Measurements from ENCODE around the gene APOC4. TPM values are rescaled to one million over a fixed set of nuclear protein-coding genes. Genes with fewer than 3 reads are reported as not detected.
A peak's percentile ranks its signal among the peaks of the same experiment; 100 is the strongest.

The APOC4 gene
- total and polyA plus RNA-seq, 2 donors from 2014 or later = not detected

GRCh38 chr19:44904426-44904994 is 37.5 kb upstream of the APOC4 start:
- intact Hi-C loops (cut with DNase I) = no loop called here
- Histone ChIP-seq H3K27ac (ENCODE audit: low read depth in 2 of 2, low read length in 2 of 2) (peak overlapping the region; percentile 25 to 61), H3K4me1 (ENCODE audit: control insufficient read depth in 2 of 3, insufficient read depth in 2 of 3, low read depth in 1 of 3, low read length in 3 of 3) (peaks cover 0 to 4% (median 0%) of the 10 kb centered on the region in 3 donors), H3K9ac (ENCODE audit: low read length in 3 of 3) (no peak overlapping the region), H3K36me3 (ENCODE audit: control insufficient read depth in 2 of 3, insufficient read depth in 3 of 3, low read length in 3 of 3) (peaks cover 0 to 10% (median 3%) of the 10 kb centered on the region in 3 donors), H3K4me3 (ENCODE audit: low read length in 3 of 3) (peak overlapping the region in 2 of 3 donors; percentile 29 to 86), H3K9me3 (ENCODE audit: control insufficient read depth in 2 of 3, insufficient read depth in 1 of 3, low read length in 3 of 3) (no peaks in the 10 kb centered on the region), H3K27me3 (ENCODE audit: control insufficient read depth, insufficient read depth, low read length) (no peaks in the 10 kb centered on the region)
- no peak for DNase-seq
- TF ChIP-seq CTCF (IDR thresholded peaks at IDR 0.05; ENCODE audit: borderline replicate concordance, extremely low read depth, insufficient read depth) = no peak
- no peak for FAIRE-seq

DNA sequence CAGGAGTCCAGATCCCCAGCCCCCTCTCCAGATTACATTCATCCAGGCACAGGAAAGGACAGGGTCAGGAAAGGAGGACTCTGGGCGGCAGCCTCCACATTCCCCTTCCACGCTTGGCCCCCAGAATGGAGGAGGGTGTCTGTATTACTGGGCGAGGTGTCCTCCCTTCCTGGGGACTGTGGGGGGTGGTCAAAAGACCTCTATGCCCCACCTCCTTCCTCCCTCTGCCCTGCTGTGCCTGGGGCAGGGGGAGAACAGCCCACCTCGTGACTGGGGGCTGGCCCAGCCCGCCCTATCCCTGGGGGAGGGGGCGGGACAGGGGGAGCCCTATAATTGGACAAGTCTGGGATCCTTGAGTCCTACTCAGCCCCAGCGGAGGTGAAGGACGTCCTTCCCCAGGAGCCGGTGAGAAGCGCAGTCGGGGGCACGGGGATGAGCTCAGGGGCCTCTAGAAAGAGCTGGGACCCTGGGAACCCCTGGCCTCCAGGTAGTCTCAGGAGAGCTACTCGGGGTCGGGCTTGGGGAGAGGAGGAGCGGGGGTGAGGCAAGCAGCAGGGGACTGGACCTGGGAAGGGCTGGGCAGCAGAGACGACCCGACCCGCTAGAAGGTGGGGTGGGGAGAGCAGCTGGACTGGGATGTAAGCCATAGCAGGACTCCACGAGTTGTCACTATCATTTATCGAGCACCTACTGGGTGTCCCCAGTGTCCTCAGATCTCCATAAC is 36.4 kb upstream of the APOC4 start, which contains the start of gene APOE:
TSS of gene APOE (plus strand) at position 360 of the 724 bp plus-strand sequence. CDS start 829 bp downstream, outside the sequence.
- no peak for FAIRE-seq
- Histone ChIP-seq H3K9me3 (ENCODE audit: control insufficient read depth in 2 of 3, insufficient read depth in 1 of 3, low read length in 3 of 3) (no peaks in the 10 kb centered on the region), H3K27me3 (ENCODE audit: control insufficient read depth, insufficient read depth, low read length) (no peaks in the 10 kb centered on the region), H3K9ac (ENCODE audit: low read length in 3 of 3) (peak within 1 kb of the TSS in 2 of 3 donors; percentile 10 to 82), H3K4me3 (ENCODE audit: low read length in 3 of 3) (peak within 1 kb of the TSS in 2 of 3 donors; percentile 78 to 86), H3K36me3 (ENCODE audit: control insufficient read depth in 2 of 3, insufficient read depth in 3 of 3, low read length in 3 of 3) (peaks cover 0 to 10% (median 0%) of the 10 kb centered on the region in 3 donors), H3K27ac (ENCODE audit: low read depth in 2 of 2, low read length in 2 of 2) (peak within 1 kb of the TSS; percentile 17 to 67), H3K4me1 (ENCODE audit: control insufficient read depth in 2 of 3, insufficient read depth in 2 of 3, low read depth in 1 of 3, low read length in 3 of 3) (peaks cover 0 to 4% (median 0%) of the 10 kb centered on the region in 3 donors)
- TF ChIP-seq CTCF (IDR thresholded peaks at IDR 0.05; ENCODE audit: borderline replicate concordance, extremely low read depth, insufficient read depth) = no peak
- intact Hi-C loops (cut with DNase I) = loop anchor here (5.0 kb wide), 1 partner anchor 47 kb away; no protein-coding TSS in a partner anchor
- peak in 4 of 5 donors; percentile 61 to 76 (median 66) for DNase-seq

DNA sequence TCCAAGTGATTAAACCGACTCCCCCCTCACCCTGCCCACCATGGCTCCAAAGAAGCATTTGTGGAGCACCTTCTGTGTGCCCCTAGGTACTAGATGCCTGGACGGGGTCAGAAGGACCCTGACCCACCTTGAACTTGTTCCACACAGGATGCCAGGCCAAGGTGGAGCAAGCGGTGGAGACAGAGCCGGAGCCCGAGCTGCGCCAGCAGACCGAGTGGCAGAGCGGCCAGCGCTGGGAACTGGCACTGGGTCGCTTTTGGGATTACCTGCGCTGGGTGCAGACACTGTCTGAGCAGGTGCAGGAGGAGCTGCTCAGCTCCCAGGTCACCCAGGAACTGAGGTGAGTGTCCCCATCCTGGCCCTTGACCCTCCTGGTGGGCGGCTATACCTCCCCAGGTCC is 34.4 kb upstream of the APOC4 start:
- no peak overlapping the region for H3K9ac ChIP-seq (ENCODE audit: low read length in 3 of 3)
- no peaks in the 10 kb centered on the region for H3K9me3 ChIP-seq (ENCODE audit: control insufficient read depth in 2 of 3, insufficient read depth in 1 of 3, low read length in 3 of 3)
- FAIRE-seq (no peak), DNase-seq (no peak)
- H3K4me3 ChIP-seq (ENCODE audit: low read length in 3 of 3) = peak overlapping the region in 2 of 3 donors; percentile 28 to 86
- H3K27me3 ChIP-seq (ENCODE audit: control insufficient read depth, insufficient read depth, low read length) = no peaks in the 10 kb centered on the region
- H3K27ac ChIP-seq (ENCODE audit: low read depth in 2 of 2, low read length in 2 of 2) = no peak overlapping the region
- peaks cover 0 to 5% (median 0%) of the 10 kb centered on the region in 3 donors for H3K36me3 ChIP-seq (ENCODE audit: control insufficient read depth in 2 of 3, insufficient read depth in 3 of 3, low read length in 3 of 3)
- intact Hi-C loops (cut with DNase I) = loop anchor here (5.0 kb wide), 1 partner anchor 45 kb away; no protein-coding TSS in a partner anchor
- peaks cover 0 to 3% (median 0%) of the 10 kb centered on the region in 3 donors for H3K4me1 ChIP-seq (ENCODE audit: control insufficient read depth in 2 of 3, insufficient read depth in 2 of 3, low read depth in 1 of 3, low read length in 3 of 3)
- TF ChIP-seq CTCF (IDR thresholded peaks at IDR 0.05; ENCODE audit: borderline replicate concordance, extremely low read depth, insufficient read depth) = no peak

Measured in kidney (tissue), 14 donors.